Right ventricle myocardium superior (tissue), 1 donor: ENCODE data around the gene GYS1. TPM values are rescaled to one million over a fixed set of nuclear protein-coding genes. Genes with fewer than 3 reads are reported as not detected.
"Not testable (repeated sequence)": the region's sequence is repeated elsewhere in the genome, so short reads cannot be mapped to it uniquely, and the experiment has no call there.

Source experiments
- ATAC-seq: fragments of 200-7000 bp; cut with Tn5 transposase; one replicate; pipeline ENCODE4 v1.9.1; 2020; ENCODE audit warnings: mild to moderate bottlenecking; ENCODE audit not compliant: poor library complexity
- DNase-seq: peaks from one replicate; pipeline ENCODE4 v3.0.0-alpha.2; 2020
- intact Hi-C: fragments of 100-400 bp; cut with DNase I; formaldehyde crosslinking; loops from one replicate; pipeline ENCODE4 v1.11.2; 2022
- total RNA-seq: library from RNA; stranded (reverse); fragmentation: NEBNext Ultra II Directional; extraction: Animal tissue kit (Norgen Biotek cat#: 25700); gene quantifications from one replicate; pipeline ENCODE4 v1.2.1, GENCODE V29; 2021
- donor health status: DM: no; HTN: yes; CAD: no; lungs with severe emphysema.

The GYS1 gene
- total RNA-seq, 1 donor from 2014 or later, result 100 TPM

- DNase-seq (peak; percentile 86), ATAC-seq (peak; percentile 81)
- intact Hi-C loops, result no loop called here
Measured at GRCh38 chr19:49019242-49019932, 26.3 kb upstream of the GYS1 start.

DNA sequence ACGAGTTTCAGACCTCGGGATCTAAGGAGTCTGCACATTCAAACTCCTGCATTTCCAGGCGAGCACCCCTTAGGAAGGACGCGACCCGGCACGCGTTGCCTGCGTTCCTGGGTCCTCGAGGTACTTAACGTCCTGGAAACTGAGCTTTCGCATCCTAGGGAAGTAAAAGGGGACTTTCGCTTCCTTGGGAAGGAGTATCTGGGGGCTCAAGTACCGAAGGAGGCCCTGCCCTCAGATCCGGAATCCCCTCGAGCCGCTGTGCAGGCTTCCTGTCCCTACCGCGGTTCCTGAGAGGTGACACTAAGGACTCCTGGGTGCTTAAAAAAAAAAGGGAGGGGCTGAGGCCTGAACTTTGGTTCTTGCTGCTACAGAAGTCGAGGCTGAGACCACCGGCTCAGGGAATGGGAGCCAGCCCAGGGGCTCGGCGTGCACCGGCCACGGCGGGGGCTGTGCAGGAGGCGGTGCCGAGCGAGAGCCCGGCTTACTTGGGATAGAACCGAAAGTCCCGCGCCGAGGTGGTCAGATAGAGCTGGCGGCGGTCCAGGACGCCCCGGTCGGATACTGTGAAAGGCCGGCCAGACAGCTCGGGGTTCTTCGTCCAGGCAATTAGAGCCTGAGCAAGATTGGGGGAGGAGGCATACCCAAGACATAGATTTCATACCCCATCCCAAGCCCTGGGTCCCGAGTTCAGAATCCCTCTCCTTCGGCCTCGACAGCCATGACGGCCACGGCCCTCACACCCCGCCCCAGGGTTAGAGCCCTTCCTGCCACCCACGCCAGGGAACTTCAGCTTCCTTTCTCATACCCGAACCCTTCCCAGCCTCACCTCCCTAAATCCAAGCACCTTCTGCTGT is 25.5 kb upstream of the GYS1 start:
- ATAC-seq, result peak; percentile 36
- peak; percentile 58 for DNase-seq
- intact Hi-C loops, result not testable (repeated sequence)

DNA sequence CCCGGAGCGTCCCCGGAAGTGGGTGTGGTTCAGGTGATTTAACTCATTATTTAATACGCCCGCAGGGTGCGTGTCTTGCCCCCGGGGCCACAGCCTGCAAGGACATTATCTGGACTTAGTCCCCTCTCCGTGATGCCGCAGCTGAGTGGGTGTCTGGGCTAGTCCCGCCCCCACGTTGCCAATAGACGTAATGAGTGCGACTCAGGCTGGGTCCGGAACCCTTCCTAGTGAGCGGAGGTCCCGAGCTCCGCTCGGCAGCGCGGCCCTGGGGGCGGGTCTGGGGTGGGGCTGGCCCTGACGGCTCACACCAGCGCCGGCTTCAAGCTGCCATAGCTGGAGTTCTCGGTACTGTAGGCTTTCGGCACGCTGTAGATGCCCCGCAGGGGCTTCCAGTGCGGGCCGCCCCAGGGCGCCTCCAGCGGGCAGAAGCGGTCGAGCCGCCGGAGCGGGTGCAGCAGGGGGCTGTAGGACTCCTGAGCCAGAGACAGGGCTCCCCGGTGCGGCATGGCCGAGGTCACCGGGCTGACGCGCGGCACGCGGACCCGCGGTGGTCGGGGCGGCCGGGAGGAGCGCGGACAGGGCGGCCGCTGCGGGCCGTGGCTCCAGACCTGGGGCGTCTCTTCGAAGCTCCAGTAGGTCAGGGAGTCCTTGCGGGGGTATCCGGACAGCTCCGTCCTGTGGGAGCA is 24.7 kb upstream of the GYS1 start:
- ATAC-seq, result peak; percentile 73
- intact Hi-C loops, result no loop called here

DNA sequence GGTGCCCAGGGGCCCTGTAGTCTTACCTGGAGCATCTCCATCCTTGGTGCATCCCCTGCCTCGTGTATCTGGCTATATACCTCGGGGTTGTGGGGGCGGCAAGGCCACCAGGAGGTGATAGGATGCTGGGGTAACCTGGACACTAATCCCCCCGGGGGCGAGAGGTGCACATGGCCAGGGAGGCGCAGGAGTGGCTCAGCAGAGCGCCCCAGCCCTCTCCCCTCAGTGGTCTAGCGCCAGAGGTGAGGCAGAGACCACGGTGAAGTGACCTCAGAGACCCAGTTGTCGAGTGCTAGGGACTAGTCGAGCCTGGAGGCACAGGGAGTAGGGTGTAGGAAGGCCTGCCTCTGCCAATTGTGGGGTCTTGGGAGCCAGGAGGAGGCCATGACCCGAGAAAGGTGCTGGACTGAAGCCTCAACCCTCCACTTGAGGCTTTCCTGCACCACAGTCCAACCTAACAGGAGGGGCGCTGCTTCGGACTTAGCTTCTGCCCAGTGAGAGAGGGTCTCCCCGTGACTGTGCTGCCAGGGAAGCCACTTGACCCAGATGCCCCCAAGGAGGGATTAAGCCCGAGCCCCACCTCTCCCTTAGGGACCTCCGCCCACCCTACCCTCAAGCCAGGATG is 24.0 kb upstream of the GYS1 start, which contains the start of gene LHB:
TSS of gene LHB (minus strand) at position 51 of the 625 bp plus-strand sequence. CDS start at position 41, 10 bp downstream.
- no peak for ATAC-seq
- intact Hi-C loops, result no loop called here
- DNase-seq, result no peak

More for the DNA sequence above, 24.7 kb upstream of the GYS1 start:
- DNase-seq, result peak; percentile 63

DNA sequence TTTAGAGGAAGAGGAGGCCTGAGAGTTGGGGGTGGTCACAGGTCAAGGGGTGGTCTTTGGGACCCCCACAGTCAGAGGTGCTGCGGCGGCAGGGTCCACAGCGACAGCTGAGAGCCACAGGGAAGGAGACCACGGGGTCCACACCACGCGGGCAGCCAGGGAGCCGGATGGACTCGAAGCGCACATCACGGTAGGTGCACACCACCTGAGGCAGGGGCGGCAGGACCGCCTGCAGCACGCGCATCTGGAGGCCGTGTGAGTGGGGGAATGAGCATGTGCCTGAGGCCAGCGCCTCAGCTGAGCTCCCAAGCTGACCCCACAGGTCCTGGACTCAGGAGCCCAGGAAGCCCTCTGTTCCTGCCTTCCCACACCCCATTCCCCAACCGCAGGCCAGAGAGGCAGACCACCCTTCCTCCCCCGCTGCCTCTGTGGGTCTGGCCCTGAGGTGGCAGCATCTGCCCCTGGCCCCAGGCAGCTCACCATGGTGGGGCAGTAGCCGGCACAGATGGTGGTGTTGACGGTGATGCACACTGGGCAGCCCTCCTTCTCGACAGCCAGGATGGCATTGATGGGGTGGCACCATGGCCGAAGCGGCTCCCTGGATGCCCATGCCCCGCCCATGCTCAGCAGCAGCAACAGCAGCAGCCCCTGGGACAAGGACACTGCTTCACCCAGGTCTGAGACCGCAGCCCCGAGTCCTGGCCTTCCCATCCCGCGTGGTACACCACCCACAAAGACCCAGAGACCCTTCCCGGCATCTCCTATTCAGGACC is 23.1 kb upstream of the GYS1 start:
- intact Hi-C loops, result no loop called here
- no peak for DNase-seq
- no peak for ATAC-seq

GRCh38 chr19:49014870-49015255 is 21.8 kb upstream of the GYS1 start:
- ATAC-seq, result no peak
- intact Hi-C loops, result no loop called here

DNA sequence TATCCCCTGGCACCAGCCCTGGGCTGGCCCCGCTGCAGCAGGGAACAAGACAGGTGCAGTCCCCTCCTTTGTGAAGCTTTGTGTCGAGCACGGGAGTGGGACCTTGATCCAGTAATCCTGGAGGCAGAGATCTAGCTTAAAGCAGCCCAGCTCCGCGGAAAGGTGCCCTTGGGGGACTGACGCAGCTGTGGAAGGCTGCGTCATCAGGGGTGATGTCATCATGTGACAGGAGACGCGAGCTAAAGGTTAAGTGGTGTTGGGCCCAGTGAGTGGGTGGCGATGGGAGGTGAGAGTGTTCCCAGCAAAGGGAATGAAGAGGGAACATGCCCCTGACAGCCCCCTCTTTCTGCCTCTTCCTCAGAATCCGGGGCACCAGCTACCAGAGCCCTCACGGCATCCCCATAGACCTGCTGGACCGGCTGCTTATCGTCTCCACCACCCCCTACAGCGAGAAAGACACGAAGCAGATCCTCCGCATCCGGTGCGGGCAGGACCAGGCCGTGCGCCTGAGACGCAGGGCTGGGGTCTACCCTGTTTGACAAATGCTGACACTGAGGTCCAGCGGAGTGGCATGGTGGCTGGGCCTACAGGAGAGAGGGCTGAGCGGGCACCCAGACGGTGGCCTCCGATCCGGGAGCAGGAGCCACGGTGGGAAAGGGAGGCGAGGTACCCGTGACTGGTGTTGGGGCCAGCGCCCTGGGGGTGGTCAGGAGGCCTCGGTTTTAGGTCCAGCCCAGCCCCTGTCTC is 21.2 kb upstream of the GYS1 start:
- ATAC-seq (no peak), DNase-seq (no peak)
- intact Hi-C loops, result no loop called here

More at GRCh38 chr19:49014870-49015255, 21.8 kb upstream of the GYS1 start:
- no peak for DNase-seq

GRCh38 chr19:49011194-49011593 is 18.1 kb upstream of the GYS1 start:
- intact Hi-C loops, result no loop called here
- no peak for DNase-seq
- ATAC-seq, result no peak

DNA sequence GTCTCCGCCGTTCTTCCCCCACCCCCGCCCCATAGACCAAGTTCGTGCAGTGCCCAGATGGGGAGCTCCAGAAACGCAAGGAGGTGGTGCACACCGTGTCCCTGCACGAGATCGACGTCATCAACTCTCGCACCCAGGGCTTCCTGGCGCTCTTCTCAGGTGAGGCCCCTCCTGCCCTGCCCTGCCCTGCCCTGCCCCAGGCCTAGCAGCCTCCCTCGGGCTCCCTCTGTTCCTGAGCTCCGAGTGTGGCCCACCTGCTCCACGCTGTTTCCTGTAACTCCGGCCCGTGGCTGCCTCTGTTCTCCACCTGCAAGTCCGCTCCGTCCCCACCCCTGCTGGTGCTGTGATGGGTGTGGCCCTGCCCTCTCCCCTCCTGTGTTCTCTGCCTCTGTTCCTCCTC is 17.3 kb upstream of the GYS1 start:
- DNase-seq, result no peak
- no peak for ATAC-seq
- intact Hi-C loops, result no loop called here

DNA sequence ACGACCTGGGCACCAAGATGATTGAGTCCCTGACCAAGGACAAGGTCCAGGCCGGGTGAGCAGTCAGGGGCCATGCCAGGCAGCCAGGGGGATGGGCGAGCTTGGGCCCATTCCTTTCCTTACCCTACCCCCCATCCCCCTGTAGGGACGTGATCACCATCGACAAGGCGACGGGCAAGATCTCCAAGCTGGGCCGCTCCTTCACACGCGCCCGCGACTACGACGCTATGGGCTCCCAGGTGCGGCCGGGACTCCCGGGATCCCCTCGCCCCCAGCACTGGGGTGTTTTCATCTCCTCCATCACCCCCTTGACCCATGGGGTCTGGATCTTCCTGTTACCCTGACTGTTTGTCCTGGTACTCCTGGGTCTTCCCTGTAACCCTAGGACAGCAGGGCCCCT is 16.7 kb upstream of the GYS1 start:
- DNase-seq (no peak), ATAC-seq (no peak)
- intact Hi-C loops, result no loop called here

DNA sequence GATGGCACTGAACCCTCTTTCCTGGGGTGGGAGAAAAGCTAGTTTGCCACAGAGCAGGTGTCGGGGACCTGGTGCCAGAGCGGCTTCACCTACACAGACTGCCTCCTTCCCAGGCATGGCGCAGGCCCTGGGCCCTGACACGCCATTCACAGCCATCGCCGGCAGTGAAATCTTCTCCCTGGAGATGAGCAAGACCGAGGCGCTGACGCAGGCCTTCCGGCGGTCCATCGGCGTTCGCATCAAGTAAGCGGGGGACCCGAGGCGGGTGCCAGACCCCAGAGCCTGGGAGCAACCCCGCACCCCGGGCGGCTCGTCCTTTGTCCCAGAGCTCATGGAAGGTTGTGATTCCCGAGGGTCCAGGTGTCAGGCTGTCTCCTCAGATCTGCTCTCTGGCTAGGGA is 13.8 kb upstream of the GYS1 start:
- DNase-seq (no peak), ATAC-seq (no peak)
- intact Hi-C loops, result no loop called here

DNA sequence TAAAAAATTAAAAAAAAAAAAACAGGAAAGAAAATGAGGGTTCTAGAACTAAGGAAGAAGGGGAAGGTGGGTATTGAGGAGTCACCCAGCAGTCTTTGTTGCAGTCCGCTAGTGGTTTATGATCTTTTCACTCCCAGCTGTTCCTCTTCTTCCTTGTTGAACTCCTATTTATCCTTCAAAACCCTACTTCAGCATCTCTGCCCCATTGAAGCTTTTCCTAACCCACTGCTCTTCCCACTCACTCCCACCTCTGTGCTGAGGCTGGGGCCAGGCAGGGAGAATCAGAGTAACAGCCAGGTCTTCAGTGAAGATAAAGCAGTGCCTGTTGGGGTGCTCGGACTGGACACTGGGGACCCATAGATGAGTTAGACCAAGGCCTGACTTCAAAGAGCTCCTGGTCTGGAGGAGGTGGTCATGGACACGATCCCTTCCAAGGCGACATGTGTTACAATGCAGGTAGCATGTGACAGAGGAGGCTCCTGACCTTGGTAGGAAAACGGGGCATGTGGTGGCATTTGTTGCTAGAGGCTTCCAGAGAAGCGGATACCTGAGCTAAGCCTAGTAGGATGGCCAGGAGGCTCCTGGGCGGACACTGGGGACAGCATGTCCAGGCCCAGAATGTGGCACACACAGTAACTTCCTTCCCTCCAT is 12.0 kb upstream of the GYS1 start:
- DNase-seq (no peak), ATAC-seq (no peak)
- intact Hi-C loops, result no loop called here

- ATAC-seq, result no peak
- intact Hi-C loops, result no loop called here
- DNase-seq, result no peak
Measured at GRCh38 chr19:49004133-49004532, 11.0 kb upstream of the GYS1 start.

- ATAC-seq (no peak), DNase-seq (no peak)
- intact Hi-C loops, result no loop called here
Measured at GRCh38 chr19:48999481-49000325, 6.6 kb upstream of the GYS1 start.

GRCh38 chr19:48997972-48998371 is 4.9 kb upstream of the GYS1 start:
- ATAC-seq (no peak), DNase-seq (no peak)
- intact Hi-C loops, result no loop called here

- ATAC-seq, result no peak
- no peak for DNase-seq
- intact Hi-C loops, result no loop called here
Measured at GRCh38 chr19:48994035-48994386, 902 bp upstream of the GYS1 start.
